Neural crest cell (in vitro differentiated cells): ENCODE data around the gene ASCL3. TPM values are rescaled to one million over a fixed set of nuclear protein-coding genes. Genes with fewer than 3 reads are reported as not detected.

Experiments used
- DNase-seq: peaks from one replicate; pipeline ENCODE4 v3.0.0; 2021; ENCODE audit warnings: low read depth, mixed read lengths, low spot score
- H3K27ac Mint-ChIP-seq: one replicate; pipeline ENCODE4 v1.8.0; 2021; ENCODE audit warnings: mild to moderate bottlenecking, mixed read lengths; ENCODE audit not compliant: unreplicated experiment
- H3K27me3 Mint-ChIP-seq: 2 replicates; pipeline ENCODE4 v1.8.0; 2021; ENCODE audit warnings: low read depth, mild to moderate bottlenecking, mixed read lengths
- H3K36me3 Mint-ChIP-seq: 2 replicates; pipeline ENCODE4 v1.8.0; 2021; ENCODE audit warnings: low read depth, mild to moderate bottlenecking, mixed read lengths
- H3K4me1 Mint-ChIP-seq: 2 replicates; pipeline ENCODE4 v1.8.0; 2021; ENCODE audit warnings: mixed read lengths
- H3K4me3 Mint-ChIP-seq: one replicate; pipeline ENCODE4 v1.8.0; 2021; ENCODE audit warnings: mild to moderate bottlenecking, mixed read lengths
- H3K9me3 Mint-ChIP-seq: 2 replicates; pipeline ENCODE4 v1.8.0; 2021; ENCODE audit warnings: mixed read lengths
- CTCF ChIP-seq: fragments of 200-600 bp; sonication (generic); conservative IDR thresholded peaks from 2 replicates; pipeline ENCODE4 v1.5.0; 2021; ENCODE audit warnings: antibody characterized with exemption, mild to moderate bottlenecking
- total RNA-seq: library from RNA; stranded (reverse); gene quantifications from 2 replicates; pipeline ENCODE4 v1.2.1, GENCODE V29; 2021

Gene ASCL3
- total RNA-seq, 1 donor from 2014 or later, result not detected

- TF ChIP-seq CTCF, result peak; percentile 73
- no peaks in the 10 kb centered on the region for H3K9me3 Mint-ChIP-seq
- DNase-seq, result peak; percentile 13
- peak overlapping the region; percentile 76 for H3K4me3 Mint-ChIP-seq
- H3K27me3 Mint-ChIP-seq, result no peaks in the 10 kb centered on the region
- peaks cover 3% of the 10 kb centered on the region for H3K36me3 Mint-ChIP-seq
- H3K4me1 Mint-ChIP-seq, result peaks cover 19% of the 10 kb centered on the region
- H3K27ac Mint-ChIP-seq, result no peak overlapping the region
Observed at GRCh38 chr11:8959546-8960166, 16.8 kb upstream of the ASCL3 start.

GRCh38 chr11:8956860-8957259 is 14.0 kb upstream of the ASCL3 start:
- H3K4me3 Mint-ChIP-seq, result no peak overlapping the region
- peaks cover 3% of the 10 kb centered on the region for H3K36me3 Mint-ChIP-seq
- TF ChIP-seq CTCF, result no peak
- peaks cover 4% of the 10 kb centered on the region for H3K4me1 Mint-ChIP-seq
- no peak overlapping the region for H3K27ac Mint-ChIP-seq
- H3K27me3 Mint-ChIP-seq, result no peaks in the 10 kb centered on the region
- H3K9me3 Mint-ChIP-seq, result no peaks in the 10 kb centered on the region
- no peak for DNase-seq

GRCh38 chr11:8948886-8949285 is 6.1 kb upstream of the ASCL3 start:
- Mint-ChIP-seq H3K4me1 (no peaks in the 10 kb centered on the region), H3K4me3 (no peak overlapping the region), H3K27me3 (no peaks in the 10 kb centered on the region), H3K9me3 (no peaks in the 10 kb centered on the region), H3K36me3 (peaks cover 8% of the 10 kb centered on the region), H3K27ac (no peak overlapping the region)
- no peak for TF ChIP-seq CTCF
- DNase-seq, result no peak

- Mint-ChIP-seq H3K36me3 (peaks cover 8% of the 10 kb centered on the region), H3K4me3 (no peak overlapping the region), H3K27me3 (no peaks in the 10 kb centered on the region), H3K27ac (no peak overlapping the region), H3K4me1 (no peaks in the 10 kb centered on the region), H3K9me3 (no peaks in the 10 kb centered on the region)
- TF ChIP-seq CTCF, result no peak
- no peak for DNase-seq
Observed at GRCh38 chr11:8947230-8947943, 4.6 kb upstream of the ASCL3 start.

- H3K4me3 Mint-ChIP-seq, result no peak overlapping the region
- TF ChIP-seq CTCF, result no peak
- peak overlapping the region; percentile 23 for H3K27ac Mint-ChIP-seq
- H3K9me3 Mint-ChIP-seq, result no peaks in the 10 kb centered on the region
- no peaks in the 10 kb centered on the region for H3K36me3 Mint-ChIP-seq
- H3K27me3 Mint-ChIP-seq, result no peaks in the 10 kb centered on the region
- no peaks in the 10 kb centered on the region for H3K4me1 Mint-ChIP-seq
- no peak for DNase-seq
Observed at GRCh38 chr11:8941341-8942103, 1.3 kb downstream of the ASCL3 start.
